ENCODE measurements around the gene ERAL1.
"Not testable (repeated sequence)": the region's sequence is repeated elsewhere in the genome, so short reads cannot be mapped to it uniquely, and the experiment has no call there.

Gene ERAL1

GRCh38 chr17:28891201-28891600, 36.4 kb downstream of the ERAL1 start:
- Mint-ChIP-seq H3K9me3 (no peaks in the 10 kb centered on the region), H3K36me3 (ENCODE audit: low read depth) (peaks cover 11% of the 10 kb centered on the region)

GRCh38 chr17:28892024-28892423, 37.2 kb downstream of the ERAL1 start:
- H3K36me3 Mint-ChIP-seq (ENCODE audit: low read depth): peaks cover 11% of the 10 kb centered on the region
- no peak overlapping the region for H3K4me3 Mint-ChIP-seq
- TF ChIP-seq CTCF (IDR thresholded peaks at IDR 0.05; ENCODE audit: unreplicated experiment in 3 of 3): no peak

More at GRCh38 chr17:28891201-28891600, 36.4 kb downstream of the ERAL1 start:
- Mint-ChIP-seq H3K27ac (peak overlapping the region; percentile 17 to 75 (median 20)), H3K4me1 (peaks cover 25% of the 10 kb centered on the region), H3K4me3 (peak overlapping the region in 1 of 3 experiments; percentile 33), H3K27me3 (ENCODE audit: low read depth) (no peaks in the 10 kb centered on the region)
- no peak for TF ChIP-seq CTCF (IDR thresholded peaks at IDR 0.05; ENCODE audit: unreplicated experiment in 3 of 3)

GRCh38 chr17:28893248-28894183, 38.7 kb downstream of the ERAL1 start:
- H3K27me3 Mint-ChIP-seq (ENCODE audit: low read depth); H3K4me3 Mint-ChIP-seq; H3K9me3 Mint-ChIP-seq: not testable (repeated sequence)
- Mint-ChIP-seq H3K27ac (peak overlapping the region; percentile 24 to 63 (median 62)), H3K36me3 (ENCODE audit: low read depth) (peaks cover 11% of the 10 kb centered on the region), H3K4me1 (peaks cover 33% of the 10 kb centered on the region)

More at GRCh38 chr17:28892024-28892423, 37.2 kb downstream of the ERAL1 start:
- Mint-ChIP-seq H3K27ac (peak overlapping the region in 2 of 3 experiments; percentile 17 to 20), H3K9me3 (no peaks in the 10 kb centered on the region), H3K4me1 (peaks cover 33% of the 10 kb centered on the region), H3K27me3 (ENCODE audit: low read depth) (no peaks in the 10 kb centered on the region)

GRCh38 chr17:28895794-28896447, 41.1 kb downstream of the ERAL1 start:
- no peaks in the 10 kb centered on the region for H3K27me3 Mint-ChIP-seq (ENCODE audit: low read depth)
- H3K9me3 Mint-ChIP-seq: no peaks in the 10 kb centered on the region
- peaks cover 16% of the 10 kb centered on the region for H3K36me3 Mint-ChIP-seq (ENCODE audit: low read depth)
- TF ChIP-seq CTCF (IDR thresholded peaks at IDR 0.05; ENCODE audit: unreplicated experiment in 3 of 3): no peak
- peak overlapping the region; percentile 40 to 89 (median 78) for H3K27ac Mint-ChIP-seq
- H3K4me3 Mint-ChIP-seq: peak overlapping the region; percentile 90 to 95 (median 95)
- H3K4me1 Mint-ChIP-seq: peaks cover 31% of the 10 kb centered on the region

- TF ChIP-seq CTCF (IDR thresholded peaks at IDR 0.05; ENCODE audit: unreplicated experiment in 3 of 3): no peak
- Mint-ChIP-seq H3K27me3 (ENCODE audit: low read depth) (no peaks in the 10 kb centered on the region), H3K36me3 (ENCODE audit: low read depth) (peaks cover 13% of the 10 kb centered on the region), H3K27ac (peak overlapping the region; percentile 40 to 89 (median 78)), H3K4me3 (peak overlapping the region; percentile 90 to 95 (median 95)), H3K4me1 (peaks cover 26% of the 10 kb centered on the region), H3K9me3 (no peaks in the 10 kb centered on the region)
Observed at GRCh38 chr17:28896491-28896883, 41.7 kb downstream of the ERAL1 start.

All from nephron (organoid).